ENCODE data around the gene SH2D2A. TPM values are rescaled to one million over a fixed set of nuclear protein-coding genes. Genes with fewer than 3 reads are reported as not detected.

The SH2D2A gene
- total RNA-seq, 1 donor from 2014 or later, result not detected

DNA sequence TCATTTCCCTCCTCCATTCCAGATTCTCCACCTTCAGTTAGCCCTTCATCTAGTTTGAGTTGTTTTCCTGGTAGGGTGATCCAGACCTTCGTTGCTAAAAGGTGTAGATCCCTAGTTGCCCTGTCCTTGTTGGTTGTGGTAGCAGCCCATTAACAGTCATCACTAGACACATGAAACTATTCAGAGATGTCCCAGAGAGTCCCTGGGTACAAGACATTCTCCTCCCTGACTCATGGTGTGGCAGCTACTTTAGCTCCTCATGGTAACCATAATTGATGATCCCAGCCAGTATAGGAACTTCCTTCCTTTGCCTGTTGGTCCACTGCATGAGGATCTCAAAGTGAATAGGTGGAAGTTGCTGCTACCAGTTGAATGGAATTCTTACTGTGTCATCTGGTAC lies 6.0 kb upstream of the SH2D2A start:
- Mint-ChIP-seq H3K4me3 (ENCODE audit: unreplicated experiment) (no peak overlapping the region), H3K9me3 (ENCODE audit: low read depth) (peaks cover 5% of the 10 kb centered on the region), H3K4me1 (ENCODE audit: low read depth) (peaks cover 7% of the 10 kb centered on the region), H3K27ac (ENCODE audit: unreplicated experiment) (no peak overlapping the region), H3K36me3 (ENCODE audit: low read depth) (no peaks in the 10 kb centered on the region), H3K27me3 (ENCODE audit: low read depth) (peaks cover 21% of the 10 kb centered on the region)
- TF ChIP-seq, protein P1, sequence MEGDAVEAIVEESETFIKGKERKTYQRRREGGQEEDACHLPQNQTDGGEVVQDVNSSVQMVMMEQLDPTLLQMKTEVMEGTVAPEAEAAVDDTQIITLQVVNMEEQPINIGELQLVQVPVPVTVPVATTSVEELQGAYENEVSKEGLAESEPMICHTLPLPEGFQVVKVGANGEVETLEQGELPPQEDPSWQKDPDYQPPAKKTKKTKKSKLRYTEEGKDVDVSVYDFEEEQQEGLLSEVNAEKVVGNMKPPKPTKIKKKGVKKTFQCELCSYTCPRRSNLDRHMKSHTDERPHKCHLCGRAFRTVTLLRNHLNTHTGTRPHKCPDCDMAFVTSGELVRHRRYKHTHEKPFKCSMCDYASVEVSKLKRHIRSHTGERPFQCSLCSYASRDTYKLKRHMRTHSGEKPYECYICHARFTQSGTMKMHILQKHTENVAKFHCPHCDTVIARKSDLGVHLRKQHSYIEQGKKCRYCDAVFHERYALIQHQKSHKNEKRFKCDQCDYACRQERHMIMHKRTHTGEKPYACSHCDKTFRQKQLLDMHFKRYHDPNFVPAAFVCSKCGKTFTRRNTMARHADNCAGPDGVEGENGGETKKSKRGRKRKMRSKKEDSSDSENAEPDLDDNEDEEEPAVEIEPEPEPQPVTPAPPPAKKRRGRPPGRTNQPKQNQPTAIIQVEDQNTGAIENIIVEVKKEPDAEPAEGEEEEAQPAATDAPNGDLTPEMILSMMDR (IDR thresholded peaks at IDR 0.05), result no peak
- no peak for DNase-seq (ENCODE audit: low spot score)

DNA sequence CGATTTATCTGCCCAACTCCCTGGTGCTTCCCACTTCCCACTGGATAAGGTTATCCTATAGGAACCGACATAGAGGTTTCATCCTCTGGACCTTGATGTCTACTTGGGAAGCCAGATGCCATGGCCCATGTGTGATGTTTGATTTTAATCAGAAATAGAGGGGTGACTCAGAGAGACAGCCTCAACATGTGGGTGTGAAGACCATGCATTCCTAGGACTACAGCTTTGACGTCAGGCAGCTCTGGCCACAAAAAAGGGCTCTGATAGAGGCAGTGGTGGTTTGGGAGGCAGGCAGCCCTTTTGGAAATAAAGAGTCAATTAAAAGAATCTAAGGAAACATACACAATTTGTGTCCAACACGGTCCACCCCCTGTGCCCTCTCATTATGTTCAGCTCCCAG lies 5.2 kb upstream of the SH2D2A start:
- Mint-ChIP-seq H3K4me1 (ENCODE audit: low read depth) (peaks cover 5% of the 10 kb centered on the region), H3K27ac (ENCODE audit: unreplicated experiment) (no peak overlapping the region), H3K9me3 (ENCODE audit: low read depth) (peaks cover 5% of the 10 kb centered on the region), H3K4me3 (ENCODE audit: unreplicated experiment) (no peak overlapping the region), H3K36me3 (ENCODE audit: low read depth) (no peaks in the 10 kb centered on the region), H3K27me3 (ENCODE audit: low read depth) (peaks cover 21% of the 10 kb centered on the region)
- DNase-seq (ENCODE audit: low spot score), result no peak
- TF ChIP-seq, protein P1 (IDR thresholded peaks at IDR 0.05), result no peak

DNA sequence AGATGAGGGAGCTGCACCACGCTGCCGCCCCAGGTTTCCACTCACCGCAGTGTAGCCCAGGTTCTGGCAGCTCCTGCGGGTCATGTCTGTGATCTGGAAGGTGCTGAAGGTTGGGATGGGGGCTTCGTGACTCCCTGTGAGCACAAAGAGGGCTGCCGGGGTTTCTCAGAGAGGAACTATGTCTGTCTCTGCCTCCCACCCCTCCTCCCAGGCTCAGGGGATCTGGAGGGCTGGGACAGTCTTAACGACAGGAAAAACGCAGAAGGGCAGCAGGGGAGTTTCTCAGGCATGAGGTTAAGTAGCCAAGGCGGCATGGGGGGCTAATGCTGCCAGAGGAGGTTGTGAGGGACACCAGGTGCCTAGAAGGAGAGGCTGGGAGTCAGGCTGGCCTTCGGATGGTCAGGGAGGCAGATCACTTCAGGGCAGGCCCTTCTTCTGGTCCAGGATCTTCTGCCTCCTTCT lies 656 bp downstream of the SH2D2A start:
- H3K27ac Mint-ChIP-seq (ENCODE audit: unreplicated experiment), result no peak overlapping the region
- TF ChIP-seq, protein P1 (IDR thresholded peaks at IDR 0.05), result no peak

DNA sequence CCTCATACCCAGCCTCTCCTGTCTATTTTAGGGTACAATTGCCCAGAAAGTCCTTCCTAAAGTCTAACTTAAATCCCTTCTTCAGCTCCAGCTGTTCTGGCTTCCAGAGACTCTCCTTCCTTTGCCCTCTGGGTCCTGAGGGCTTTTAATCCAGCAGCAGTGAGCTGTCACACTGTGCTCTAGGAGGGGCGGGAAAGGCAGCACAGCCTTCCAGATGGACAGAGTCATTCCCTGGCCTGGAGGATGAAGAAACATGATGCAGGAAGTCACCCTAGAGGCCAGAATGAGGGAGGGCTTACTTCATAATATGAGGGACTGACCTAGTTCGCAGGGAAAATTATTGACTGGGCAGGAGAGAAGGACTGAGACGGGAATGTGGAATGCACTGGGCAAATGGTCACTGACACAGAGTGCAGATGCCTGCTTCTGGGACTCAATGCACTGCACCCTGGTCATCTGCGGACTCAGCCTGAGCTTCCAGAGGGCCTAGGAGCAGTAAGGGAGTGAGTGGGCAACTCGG lies 1.3 kb downstream of the SH2D2A start:
- Mint-ChIP-seq H3K4me3 (ENCODE audit: unreplicated experiment) (no peak overlapping the region), H3K36me3 (ENCODE audit: low read depth) (no peaks in the 10 kb centered on the region), H3K4me1 (ENCODE audit: low read depth) (peaks cover 21% of the 10 kb centered on the region), H3K27ac (ENCODE audit: unreplicated experiment) (peak overlapping the region; percentile 57), H3K27me3 (ENCODE audit: low read depth) (peaks cover 15% of the 10 kb centered on the region), H3K9me3 (ENCODE audit: low read depth) (no peaks in the 10 kb centered on the region)
- TF ChIP-seq, protein P1 (IDR thresholded peaks at IDR 0.05), result no peak
- no peak for DNase-seq (ENCODE audit: low spot score)

More for the DNA sequence above, 656 bp downstream of the SH2D2A start:
- no peaks in the 10 kb centered on the region for H3K36me3 Mint-ChIP-seq (ENCODE audit: low read depth)
- peaks cover 19% of the 10 kb centered on the region for H3K27me3 Mint-ChIP-seq (ENCODE audit: low read depth)
- H3K9me3 Mint-ChIP-seq (ENCODE audit: low read depth), result peaks cover 5% of the 10 kb centered on the region
- H3K4me3 Mint-ChIP-seq (ENCODE audit: unreplicated experiment), result no peak overlapping the region
- DNase-seq (ENCODE audit: low spot score), result no peak
- H3K4me1 Mint-ChIP-seq (ENCODE audit: low read depth), result peaks cover 21% of the 10 kb centered on the region

DNA sequence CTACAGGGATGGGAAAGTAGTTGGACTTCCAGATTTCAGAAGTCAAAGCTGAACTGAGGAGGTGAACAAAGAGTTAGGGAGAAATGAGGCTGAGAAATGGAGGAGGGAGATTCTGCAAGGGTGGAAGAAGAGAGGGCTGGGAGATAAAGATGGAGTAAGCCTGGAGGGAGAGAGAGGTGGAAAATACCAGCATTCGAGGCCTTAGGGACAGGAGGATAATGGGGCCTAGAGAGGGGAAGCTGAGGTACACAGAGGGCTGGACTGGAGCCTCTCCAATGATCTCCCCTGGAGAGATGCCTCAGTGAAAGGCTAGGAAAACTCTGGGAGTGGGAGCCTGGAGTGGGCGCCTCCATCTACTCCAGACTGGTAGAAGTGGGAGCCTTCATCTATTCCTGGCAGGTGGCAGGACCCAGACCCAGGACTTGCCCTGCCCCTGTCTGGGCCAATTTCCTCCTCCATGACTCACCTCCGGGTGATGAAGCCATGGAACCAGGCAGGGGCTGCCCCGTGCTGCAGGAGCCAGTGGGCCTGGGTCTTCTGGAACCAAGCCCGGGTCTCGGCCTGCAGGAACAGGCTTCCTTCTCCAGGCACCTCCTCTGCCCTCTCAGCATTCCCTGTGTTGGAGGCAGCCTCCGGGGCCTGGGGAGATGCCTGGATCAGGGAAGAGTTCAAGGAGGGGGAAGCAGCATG lies 1.9 kb downstream of the SH2D2A start:
- H3K4me3 Mint-ChIP-seq (ENCODE audit: unreplicated experiment), result peak overlapping the region; percentile 49
- H3K27me3 Mint-ChIP-seq (ENCODE audit: low read depth), result peaks cover 15% of the 10 kb centered on the region
- H3K36me3 Mint-ChIP-seq (ENCODE audit: low read depth), result no peaks in the 10 kb centered on the region
- peaks cover 21% of the 10 kb centered on the region for H3K4me1 Mint-ChIP-seq (ENCODE audit: low read depth)
- no peak overlapping the region for H3K27ac Mint-ChIP-seq (ENCODE audit: unreplicated experiment)
- TF ChIP-seq, protein P1 (IDR thresholded peaks at IDR 0.05), result no peak
- H3K9me3 Mint-ChIP-seq (ENCODE audit: low read depth), result no peaks in the 10 kb centered on the region
- no peak for DNase-seq (ENCODE audit: low spot score)
